RKO (cell line): ENCODE data around the gene FBXO41.

Experiments
- DNase-seq: peaks from one replicate; pipeline ENCODE4 v3.0.0-alpha.2; 2016; ENCODE audit warnings: low spot score

Gene FBXO41

GRCh38 chr2:73290049-73290839 lies 6.0 kb upstream of the FBXO41 start:
- peak; percentile 59 for DNase-seq

- no peak for DNase-seq
Measured at GRCh38 chr2:73289304-73289703, 5.0 kb upstream of the FBXO41 start.

GRCh38 chr2:73286134-73286655 lies 1.9 kb upstream of the FBXO41 start:
- no peak for DNase-seq

GRCh38 chr2:73285159-73285739 lies 971 bp upstream of the FBXO41 start:
- DNase-seq, result peak; percentile 7

GRCh38 chr2:73283545-73284295 lies 558 bp downstream of the FBXO41 start:
- DNase-seq, result peak; percentile 38

GRCh38 chr2:73282924-73283544 lies 1.2 kb downstream of the FBXO41 start:
- no peak for DNase-seq

- DNase-seq, result peak; percentile 43
Measured at GRCh38 chr2:73281244-73281643, 3.0 kb downstream of the FBXO41 start.

- peak; percentile 60 for DNase-seq
Measured at GRCh38 chr2:73279852-73280251, 4.4 kb downstream of the FBXO41 start.

GRCh38 chr2:73272270-73272669 lies 12.0 kb downstream of the FBXO41 start:
- no peak for DNase-seq

- DNase-seq, result no peak
Measured at GRCh38 chr2:73269686-73270465, 14.4 kb downstream of the FBXO41 start.

GRCh38 chr2:73268830-73269685 lies 15.2 kb downstream of the FBXO41 start:
- no peak for DNase-seq

- no peak for DNase-seq
Measured at GRCh38 chr2:73268366-73268829, 15.9 kb downstream of the FBXO41 start.

- DNase-seq, result no peak
Measured at GRCh38 chr2:73267008-73267407, 17.3 kb downstream of the FBXO41 start.

- DNase-seq, result no peak
Measured at GRCh38 chr2:73266061-73266901, 18.0 kb downstream of the FBXO41 start.

- DNase-seq, result no peak
Measured at GRCh38 chr2:73265298-73266060, 18.8 kb downstream of the FBXO41 start.

GRCh38 chr2:73264783-73265182 lies 19.5 kb downstream of the FBXO41 start:
- DNase-seq, result no peak

- no peak for DNase-seq
Measured at GRCh38 chr2:73264332-73264606, 20.0 kb downstream of the FBXO41 start.

GRCh38 chr2:73263540-73264331 lies 20.5 kb downstream of the FBXO41 start:
- DNase-seq, result no peak
